ENCODE data around the gene ZNF296. TPM values are rescaled to one million over a fixed set of nuclear protein-coding genes. Genes with fewer than 3 reads are reported as not detected.

The ZNF296 gene
- total and polyA plus RNA-seq, 2 experiments from 2014 or later = 1.2 TPM; not detected in 1

- Histone ChIP-seq H3K27me3 (no peaks in the 10 kb centered on the region), H3K27ac (no peak overlapping the region), H3K36me3 (replicated peaks; ENCODE audit: insufficient read depth, low read depth) (no peaks in the 10 kb centered on the region), H3K4me3 (no peak overlapping the region), H4K20me1 (ENCODE audit: insufficient read depth, poor library complexity, severe bottlenecking) (no peaks in the 10 kb centered on the region), H3K9me3 (ENCODE audit: low read depth) (no peaks in the 10 kb centered on the region), H3K9me2 (replicated peaks; ENCODE audit: insufficient read depth) (no peaks in the 10 kb centered on the region), H2AFZ (no peak overlapping the region), H3K4me1 (ENCODE audit: insufficient read depth) (no peaks in the 10 kb centered on the region), H3K4me2 (no peak overlapping the region), H3K79me2 (no peaks in the 10 kb centered on the region)
- TF ChIP-seq EZH2phosphoT487 (IDR thresholded peaks at IDR 0.05; ENCODE audit: low read depth, severe bottlenecking, unreplicated experiment) (no peak), EZH2 (IDR thresholded peaks at IDR 0.05; ENCODE audit: borderline replicate concordance) (no peak), CTCF (IDR thresholded peaks at IDR 0.05; ENCODE audit: poor library complexity) (no peak)
- 91% methylated on average over 6 of the region's 6 CpGs for WGBS (ENCODE audit: low lambda C conversion rate, missing lambda C conversion rate)
- no peak for DNase-seq (ENCODE audit: low spot score)
Observed at GRCh38 chr19:45070214-45070613, 6.1 kb downstream of the ZNF296 start.

GRCh38 chr19:45069056-45069455, 7.2 kb downstream of the ZNF296 start:
- H3K4me3 ChIP-seq = no peak overlapping the region
- no peak for TF ChIP-seq EZH2 (IDR thresholded peaks at IDR 0.05; ENCODE audit: borderline replicate concordance)
- no peak for TF ChIP-seq CTCF (IDR thresholded peaks at IDR 0.05; ENCODE audit: poor library complexity)
- TF ChIP-seq EZH2phosphoT487 (IDR thresholded peaks at IDR 0.05; ENCODE audit: low read depth, severe bottlenecking, unreplicated experiment) = no peak
- 89% methylated on average over 13 of the region's 13 CpGs for WGBS (ENCODE audit: low lambda C conversion rate, missing lambda C conversion rate)
- H3K9me3 ChIP-seq (ENCODE audit: low read depth) = no peaks in the 10 kb centered on the region
- peak; percentile 39 for DNase-seq (ENCODE audit: low spot score)
- H3K27me3 ChIP-seq = no peaks in the 10 kb centered on the region
- H3K79me2 ChIP-seq = no peaks in the 10 kb centered on the region
- no peak overlapping the region for H3K27ac ChIP-seq
- H3K4me2 ChIP-seq = no peak overlapping the region
- no peak overlapping the region for H2AFZ ChIP-seq
- no peaks in the 10 kb centered on the region for H4K20me1 ChIP-seq (ENCODE audit: insufficient read depth, poor library complexity, severe bottlenecking)
- H3K4me1 ChIP-seq (ENCODE audit: insufficient read depth) = no peaks in the 10 kb centered on the region
- no peaks in the 10 kb centered on the region for H3K9me2 ChIP-seq (replicated peaks; ENCODE audit: insufficient read depth)
- no peaks in the 10 kb centered on the region for H3K36me3 ChIP-seq (replicated peaks; ENCODE audit: insufficient read depth, low read depth)

- no peaks in the 10 kb centered on the region for H3K79me2 ChIP-seq
- no peaks in the 10 kb centered on the region for H4K20me1 ChIP-seq (ENCODE audit: insufficient read depth, poor library complexity, severe bottlenecking)
- no peak overlapping the region for H3K4me2 ChIP-seq
- no peaks in the 10 kb centered on the region for H3K4me1 ChIP-seq (ENCODE audit: insufficient read depth)
- H3K27ac ChIP-seq = no peak overlapping the region
- no peak overlapping the region for H2AFZ ChIP-seq
- WGBS (ENCODE audit: low lambda C conversion rate, missing lambda C conversion rate) = 98% methylated on average over 7 of the region's 10 CpGs
- no peak for TF ChIP-seq CTCF (IDR thresholded peaks at IDR 0.05; ENCODE audit: poor library complexity)
- no peak for TF ChIP-seq EZH2phosphoT487 (IDR thresholded peaks at IDR 0.05; ENCODE audit: low read depth, severe bottlenecking, unreplicated experiment)
- TF ChIP-seq EZH2 (IDR thresholded peaks at IDR 0.05; ENCODE audit: borderline replicate concordance) = no peak
- H3K27me3 ChIP-seq = no peaks in the 10 kb centered on the region
- H3K9me3 ChIP-seq (ENCODE audit: low read depth) = no peaks in the 10 kb centered on the region
- no peaks in the 10 kb centered on the region for H3K36me3 ChIP-seq (replicated peaks; ENCODE audit: insufficient read depth, low read depth)
- H3K4me3 ChIP-seq = no peak overlapping the region
- H3K9me2 ChIP-seq (replicated peaks; ENCODE audit: insufficient read depth) = no peaks in the 10 kb centered on the region
- DNase-seq (ENCODE audit: low spot score) = no peak
Observed at GRCh38 chr19:45068041-45068440, 8.2 kb downstream of the ZNF296 start.
